ENCODE measurements around the gene SLC15A2. TPM values are rescaled to one million over a fixed set of nuclear protein-coding genes. Genes with fewer than 3 reads are reported as not detected.

SLC15A2 gene
- total and polyA plus RNA-seq, 7 donors, result 0.30 to 1.8 (median 0.52) TPM

GRCh38 chr3:121976727-121977126, 82.5 kb downstream of the SLC15A2 start:
- WGBS, 3 donors, result 74 to 86% (median 84%) methylated on average over 1 of the region's 1 CpG
- Histone ChIP-seq H3K36me3 (ENCODE audit: insufficient read depth in 1 of 2, low read depth in 1 of 2) (no peaks in the 10 kb centered on the region), H3K27me3 (ENCODE audit: insufficient read depth in 3 of 3, low read length in 2 of 3) (no peaks in the 10 kb centered on the region), H3K27ac (no peak overlapping the region), H3K4me1 (no peaks in the 10 kb centered on the region), H3K4me3 (no peak overlapping the region), H3K9me3 (no peaks in the 10 kb centered on the region)
- intact Hi-C loops (cut with DNase I), result no loop called here
- no peak for TF ChIP-seq CTCF (IDR thresholded peaks at IDR 0.05)
- no peak for DNase-seq
- ATAC-seq, result no peak

- Histone ChIP-seq H3K27ac (no peak overlapping the region), H3K36me3 (ENCODE audit: insufficient read depth in 1 of 2, low read depth in 1 of 2) (no peaks in the 10 kb centered on the region), H3K4me1 (no peaks in the 10 kb centered on the region), H3K27me3 (ENCODE audit: insufficient read depth in 3 of 3, low read length in 2 of 3) (no peaks in the 10 kb centered on the region), H3K9me3 (peaks cover 4% of the 10 kb centered on the region), H3K4me3 (no peak overlapping the region)
- ATAC-seq (no peak), DNase-seq (no peak)
- 69 to 78% (median 75%) methylated on average over 2 of the region's 2 CpGs for WGBS, 3 donors
- intact Hi-C loops (cut with DNase I), result no loop called here
- TF ChIP-seq CTCF (IDR thresholded peaks at IDR 0.05), result no peak
Observed at GRCh38 chr3:121979246-121979645, 85.0 kb downstream of the SLC15A2 start.

- Histone ChIP-seq H3K4me1 (no peaks in the 10 kb centered on the region), H3K27me3 (ENCODE audit: insufficient read depth in 3 of 3, low read length in 2 of 3) (no peaks in the 10 kb centered on the region), H3K27ac (no peak overlapping the region), H3K36me3 (ENCODE audit: insufficient read depth in 1 of 2, low read depth in 1 of 2) (no peaks in the 10 kb centered on the region), H3K9me3 (peaks cover 4% of the 10 kb centered on the region), H3K4me3 (no peak overlapping the region)
- DNase-seq (no peak), ATAC-seq (no peak)
- TF ChIP-seq CTCF (IDR thresholded peaks at IDR 0.05), result no peak
- intact Hi-C loops (cut with DNase I), result no loop called here
Observed at GRCh38 chr3:121979734-121980449, 85.7 kb downstream of the SLC15A2 start.

- intact Hi-C loops (cut with DNase I), result no loop called here
- DNase-seq (no peak), ATAC-seq (no peak)
- Histone ChIP-seq H3K27ac (no peak overlapping the region), H3K4me1 (no peaks in the 10 kb centered on the region), H3K36me3 (ENCODE audit: insufficient read depth in 1 of 2, low read depth in 1 of 2) (no peaks in the 10 kb centered on the region), H3K27me3 (ENCODE audit: insufficient read depth in 3 of 3, low read length in 2 of 3) (no peaks in the 10 kb centered on the region), H3K9me3 (peaks cover 4% of the 10 kb centered on the region), H3K4me3 (no peak overlapping the region)
- TF ChIP-seq CTCF (IDR thresholded peaks at IDR 0.05), result no peak
- WGBS, 3 donors, result 66 to 77% (median 68%) methylated on average over 5 of the region's 5 CpGs
Observed at GRCh38 chr3:121980450-121980796, 86.2 kb downstream of the SLC15A2 start.

- intact Hi-C loops (cut with DNase I), result no loop called here
- no peak for TF ChIP-seq CTCF (IDR thresholded peaks at IDR 0.05)
- H3K4me1 ChIP-seq, result no peaks in the 10 kb centered on the region
- H3K36me3 ChIP-seq (ENCODE audit: insufficient read depth in 1 of 2, low read depth in 1 of 2), result no peaks in the 10 kb centered on the region
- no peak overlapping the region for H3K4me3 ChIP-seq
- WGBS, 3 donors, result 76 to 80% (median 77%) methylated on average over 2 of the region's 2 CpGs
- ATAC-seq (no peak), DNase-seq (no peak)
- H3K27ac ChIP-seq, result no peak overlapping the region
- H3K27me3 ChIP-seq (ENCODE audit: insufficient read depth in 3 of 3, low read length in 2 of 3), result no peaks in the 10 kb centered on the region
- peaks cover 4% of the 10 kb centered on the region for H3K9me3 ChIP-seq
Observed at GRCh38 chr3:121981473-121981872, 87.3 kb downstream of the SLC15A2 start.
